KMS-11 (cell line): ENCODE measurements around the gene SLC25A13.

Experiments used
- H2AFZ ChIP-seq: fragments of 200-600 bp; sonication (generic); 2 replicates; pipeline ENCODE4 v1.6.1; 2016; ENCODE audit warnings: antibody characterized with exemption, mixed run types, low read depth
- H3K27ac ChIP-seq: fragments of 200-600 bp; sonication (generic); 2 replicates; pipeline ENCODE4 v1.6.1; 2016; ENCODE audit warnings: mild to moderate bottlenecking, mixed run types
- H3K27me3 ChIP-seq: fragments of 200-600 bp; sonication (generic); 2 replicates; pipeline ENCODE4 v1.6.1; 2017; ENCODE audit warnings: mild to moderate bottlenecking, low read depth, mixed run types, moderate library complexity; ENCODE audit not compliant: insufficient read depth
- H3K36me3 ChIP-seq: fragments of 200-600 bp; sonication (generic); 2 replicates; pipeline ENCODE4 v1.6.1; 2017; ENCODE audit warnings: mild to moderate bottlenecking, mixed run types; ENCODE audit not compliant: insufficient read depth
- H3K4me1 ChIP-seq: fragments of 200-600 bp; sonication (generic); 2 replicates; pipeline ENCODE4 v1.6.1; 2016; ENCODE audit warnings: mild to moderate bottlenecking, low read depth, mixed run types; ENCODE audit not compliant: poor library complexity, severe bottlenecking
- H3K4me2 ChIP-seq: fragments of 200-600 bp; sonication (generic); 2 replicates; pipeline ENCODE4 v1.7.0; 2016; ENCODE audit warnings: mild to moderate bottlenecking, mixed run types
- H3K4me3 ChIP-seq: fragments of 200-600 bp; sonication (generic); IDR thresholded peaks from 2 replicates; pipeline ENCODE4 v1.6.1; 2017; ENCODE audit warnings: low read depth, low read length, mixed read lengths; ENCODE audit not compliant: insufficient read depth
- H3K79me2 ChIP-seq: fragments of 200-600 bp; sonication (generic); 2 replicates; pipeline ENCODE4 v1.6.1; 2016; ENCODE audit warnings: low read depth, mixed run types; ENCODE audit not compliant: insufficient read depth
- H3K9ac ChIP-seq: fragments of 200-600 bp; sonication (generic); 2 replicates; pipeline ENCODE4 v1.6.1; 2016; ENCODE audit warnings: mild to moderate bottlenecking, mixed run types
- H4K20me1 ChIP-seq: fragments of 200-600 bp; sonication (generic); 2 replicates; pipeline ENCODE4 v1.6.1; 2016; ENCODE audit warnings: mild to moderate bottlenecking, mixed run types; ENCODE audit not compliant: insufficient read depth
- TF ChIP-seq, protein P1 (sequence below): fragments of 200-600 bp; sonication (generic); conservative IDR thresholded peaks from 2 replicates; pipeline ENCODE4 v1.6.1; 2017; ENCODE audit warnings: low read depth, mild to moderate bottlenecking, antibody characterized with exemption, low read length, moderate library complexity, mixed read lengths

The SLC25A13 gene

GRCh38 chr7:96233528-96234154, 88.3 kb downstream of the SLC25A13 start:
- no peak overlapping the region for H3K4me2 ChIP-seq
- TF ChIP-seq, protein P1, sequence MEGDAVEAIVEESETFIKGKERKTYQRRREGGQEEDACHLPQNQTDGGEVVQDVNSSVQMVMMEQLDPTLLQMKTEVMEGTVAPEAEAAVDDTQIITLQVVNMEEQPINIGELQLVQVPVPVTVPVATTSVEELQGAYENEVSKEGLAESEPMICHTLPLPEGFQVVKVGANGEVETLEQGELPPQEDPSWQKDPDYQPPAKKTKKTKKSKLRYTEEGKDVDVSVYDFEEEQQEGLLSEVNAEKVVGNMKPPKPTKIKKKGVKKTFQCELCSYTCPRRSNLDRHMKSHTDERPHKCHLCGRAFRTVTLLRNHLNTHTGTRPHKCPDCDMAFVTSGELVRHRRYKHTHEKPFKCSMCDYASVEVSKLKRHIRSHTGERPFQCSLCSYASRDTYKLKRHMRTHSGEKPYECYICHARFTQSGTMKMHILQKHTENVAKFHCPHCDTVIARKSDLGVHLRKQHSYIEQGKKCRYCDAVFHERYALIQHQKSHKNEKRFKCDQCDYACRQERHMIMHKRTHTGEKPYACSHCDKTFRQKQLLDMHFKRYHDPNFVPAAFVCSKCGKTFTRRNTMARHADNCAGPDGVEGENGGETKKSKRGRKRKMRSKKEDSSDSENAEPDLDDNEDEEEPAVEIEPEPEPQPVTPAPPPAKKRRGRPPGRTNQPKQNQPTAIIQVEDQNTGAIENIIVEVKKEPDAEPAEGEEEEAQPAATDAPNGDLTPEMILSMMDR = no peak

GRCh38 chr7:96233084-96233483, 88.8 kb downstream of the SLC25A13 start:
- H3K36me3 ChIP-seq = no peaks in the 10 kb centered on the region
- H4K20me1 ChIP-seq = no peaks in the 10 kb centered on the region
- H3K4me2 ChIP-seq = no peak overlapping the region
- no peak overlapping the region for H3K4me3 ChIP-seq
- TF ChIP-seq, protein P1 = no peak
- no peak overlapping the region for H3K9ac ChIP-seq
- no peaks in the 10 kb centered on the region for H3K27me3 ChIP-seq
- no peaks in the 10 kb centered on the region for H3K4me1 ChIP-seq
- H3K27ac ChIP-seq = no peak overlapping the region
- no peak overlapping the region for H2AFZ ChIP-seq
- H3K79me2 ChIP-seq = no peaks in the 10 kb centered on the region

More at GRCh38 chr7:96233528-96234154, 88.3 kb downstream of the SLC25A13 start:
- Histone ChIP-seq H3K27ac (no peak overlapping the region), H3K27me3 (no peaks in the 10 kb centered on the region), H3K79me2 (no peaks in the 10 kb centered on the region), H3K36me3 (no peaks in the 10 kb centered on the region), H3K9ac (no peak overlapping the region), H4K20me1 (no peaks in the 10 kb centered on the region), H2AFZ (no peak overlapping the region), H3K4me3 (no peak overlapping the region), H3K4me1 (no peaks in the 10 kb centered on the region)

GRCh38 chr7:96228760-96229159, 93.1 kb downstream of the SLC25A13 start:
- Histone ChIP-seq H3K9ac (no peak overlapping the region), H3K27me3 (no peaks in the 10 kb centered on the region), H3K36me3 (no peaks in the 10 kb centered on the region), H3K27ac (no peak overlapping the region), H3K4me2 (no peak overlapping the region), H3K4me1 (no peaks in the 10 kb centered on the region), H4K20me1 (no peaks in the 10 kb centered on the region), H2AFZ (no peak overlapping the region), H3K79me2 (no peaks in the 10 kb centered on the region), H3K4me3 (no peak overlapping the region)
- TF ChIP-seq, protein P1 = no peak

DNA sequence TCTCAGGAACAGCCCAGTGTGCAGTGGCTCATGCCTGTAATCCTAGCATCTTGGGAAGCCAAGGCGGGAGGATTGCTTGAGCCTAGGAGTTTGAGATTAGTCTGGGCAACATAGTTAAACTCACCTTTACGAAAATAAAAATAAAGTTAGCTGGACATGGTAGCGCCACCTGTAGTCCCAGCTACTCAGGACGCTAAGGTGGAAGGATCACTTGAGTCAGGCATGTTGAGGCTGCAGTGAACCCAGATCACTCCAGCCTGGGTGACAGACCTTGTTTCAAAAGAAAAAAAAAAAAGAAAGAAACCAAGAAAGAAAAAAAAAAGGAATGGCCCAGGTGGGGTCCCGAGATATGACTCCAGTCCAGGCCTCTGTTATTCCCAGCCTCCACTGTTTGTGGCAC, 96.6 kb downstream of the SLC25A13 start:
- Histone ChIP-seq H3K79me2 (no peaks in the 10 kb centered on the region), H3K4me3 (no peak overlapping the region), H3K9ac (no peak overlapping the region), H3K27me3 (no peaks in the 10 kb centered on the region), H2AFZ (no peak overlapping the region), H3K27ac (no peak overlapping the region), H3K36me3 (no peaks in the 10 kb centered on the region), H3K4me2 (no peak overlapping the region), H3K4me1 (no peaks in the 10 kb centered on the region), H4K20me1 (no peaks in the 10 kb centered on the region)
- TF ChIP-seq, protein P1 = no peak
